Medulla oblongata (tissue), 1 donor: Measurements from ENCODE around the gene CYLD.

Source experiments
- DNase-seq: peaks from one replicate; pipeline ENCODE4 v3.0.0-alpha.2; 2015; ENCODE audit errors: extremely low spot score

CYLD gene

DNA sequence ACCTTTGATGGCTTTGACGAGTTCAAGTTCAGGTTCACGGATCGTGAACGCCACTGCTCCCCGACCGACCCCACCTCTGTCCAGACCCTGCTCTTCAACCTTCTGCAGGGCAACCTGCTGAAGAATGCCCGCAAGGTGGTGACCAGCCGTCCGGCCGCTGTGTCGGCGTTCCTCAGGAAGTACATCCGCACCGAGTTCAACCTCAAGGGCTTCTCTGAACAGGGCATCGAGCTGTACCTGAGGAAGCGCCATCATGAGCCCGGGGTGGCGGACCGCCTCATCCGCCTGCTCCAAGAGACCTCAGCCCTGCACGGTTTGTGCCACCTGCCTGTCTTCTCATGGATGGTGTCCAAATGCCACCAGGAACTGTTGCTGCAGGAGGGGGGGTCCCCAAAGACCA is 30.8 kb upstream of the CYLD start:
- DNase-seq, result no peak

- DNase-seq, result peak; percentile 69
These were observed 29.9 kb upstream of the CYLD start for GRCh38 chr16:50711862-50712559.

- no peak for DNase-seq
These were observed 29.4 kb upstream of the CYLD start for GRCh38 chr16:50712560-50712898.

GRCh38 chr16:50712956-50713355 is 28.9 kb upstream of the CYLD start:
- DNase-seq, result no peak

DNA sequence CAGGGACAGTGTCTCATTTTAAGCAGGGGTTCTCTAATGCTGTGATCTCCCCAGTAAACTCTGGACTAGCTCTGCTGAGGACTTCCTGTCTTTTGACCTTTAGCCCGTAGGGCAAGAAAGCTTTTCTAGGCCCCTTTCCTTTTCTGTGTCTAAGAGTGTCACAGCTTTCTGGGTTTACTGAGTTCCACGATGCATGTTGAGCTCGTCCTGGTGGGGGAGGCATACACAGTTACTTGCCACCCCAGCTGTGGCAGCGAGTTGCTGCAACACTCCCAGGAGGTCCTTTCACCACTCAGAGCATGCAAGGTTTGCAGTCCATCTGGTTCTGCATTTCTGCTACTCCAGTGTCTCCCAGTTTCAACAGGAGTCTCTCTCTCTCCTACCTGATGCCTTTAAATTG is 24.8 kb upstream of the CYLD start:
- DNase-seq, result no peak

DNA sequence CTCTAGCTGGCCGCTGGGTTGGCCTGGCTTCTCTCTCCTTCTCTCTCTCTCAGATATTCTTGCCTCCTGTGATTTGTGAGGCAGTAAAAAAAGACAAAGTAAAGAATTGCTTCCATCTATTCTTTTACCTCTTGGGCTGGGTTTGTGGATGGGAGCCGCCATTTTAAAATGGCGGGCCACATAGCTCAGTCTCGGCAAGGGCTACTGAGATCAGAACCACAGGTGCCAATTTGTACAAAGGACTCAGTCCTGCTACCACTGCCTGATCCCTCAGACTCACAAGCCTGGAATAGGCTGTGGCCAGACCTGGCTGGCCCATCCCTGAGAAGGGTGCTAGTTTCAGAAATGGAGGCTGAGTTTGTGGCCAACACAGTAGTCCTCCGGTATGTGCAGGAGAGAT is 24.4 kb upstream of the CYLD start:
- no peak for DNase-seq

GRCh38 chr16:50718061-50718760 is 23.7 kb upstream of the CYLD start:
- DNase-seq, result no peak

- no peak for DNase-seq
These were observed 23.0 kb upstream of the CYLD start for GRCh38 chr16:50718761-50719400.

DNA sequence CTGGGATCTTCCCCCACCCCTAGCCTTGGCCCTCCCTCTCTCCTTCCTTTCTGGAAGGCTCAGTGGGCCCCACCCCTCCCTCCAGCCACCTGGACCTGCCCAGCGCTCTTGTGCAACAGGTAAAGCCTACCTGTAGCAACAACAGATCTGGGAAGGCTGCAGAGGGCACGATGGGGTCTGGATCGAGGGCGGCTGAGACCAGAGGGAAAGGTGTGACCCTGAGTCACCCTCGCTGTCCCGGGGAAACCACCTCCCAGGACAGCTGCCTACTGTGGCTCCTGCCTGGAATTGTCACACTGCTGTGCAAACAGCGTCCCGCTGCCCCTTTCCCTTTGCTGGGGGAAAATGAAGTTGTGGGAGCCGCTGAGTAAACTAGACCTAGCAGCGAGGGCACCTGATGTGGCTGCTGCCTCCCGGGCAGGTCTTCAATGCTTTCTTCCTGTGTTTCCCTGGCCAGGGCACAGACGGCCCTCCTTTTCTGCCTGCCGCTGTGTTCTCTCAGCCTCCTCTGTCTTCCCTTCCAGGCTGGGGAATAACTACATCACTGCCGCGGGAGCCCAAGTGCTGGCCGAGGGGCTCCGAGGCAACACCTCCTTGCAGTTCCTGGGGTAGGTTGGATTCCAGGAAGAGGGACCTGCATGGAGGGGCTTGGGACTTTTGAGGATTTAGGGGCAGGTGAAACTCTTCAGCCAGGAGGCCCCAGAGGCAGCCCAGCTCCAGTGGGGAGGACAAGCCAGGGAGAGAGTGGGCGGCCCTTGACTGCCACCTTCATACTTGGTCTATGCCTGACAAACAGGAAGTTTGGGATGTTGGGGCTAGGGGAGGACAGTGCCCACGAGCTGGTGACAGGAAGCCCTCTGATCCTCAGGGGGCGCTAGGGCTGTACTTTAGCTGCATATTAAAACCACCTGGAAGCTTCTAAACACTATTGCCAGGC is 22.2 kb upstream of the CYLD start:
- no peak for DNase-seq

DNA sequence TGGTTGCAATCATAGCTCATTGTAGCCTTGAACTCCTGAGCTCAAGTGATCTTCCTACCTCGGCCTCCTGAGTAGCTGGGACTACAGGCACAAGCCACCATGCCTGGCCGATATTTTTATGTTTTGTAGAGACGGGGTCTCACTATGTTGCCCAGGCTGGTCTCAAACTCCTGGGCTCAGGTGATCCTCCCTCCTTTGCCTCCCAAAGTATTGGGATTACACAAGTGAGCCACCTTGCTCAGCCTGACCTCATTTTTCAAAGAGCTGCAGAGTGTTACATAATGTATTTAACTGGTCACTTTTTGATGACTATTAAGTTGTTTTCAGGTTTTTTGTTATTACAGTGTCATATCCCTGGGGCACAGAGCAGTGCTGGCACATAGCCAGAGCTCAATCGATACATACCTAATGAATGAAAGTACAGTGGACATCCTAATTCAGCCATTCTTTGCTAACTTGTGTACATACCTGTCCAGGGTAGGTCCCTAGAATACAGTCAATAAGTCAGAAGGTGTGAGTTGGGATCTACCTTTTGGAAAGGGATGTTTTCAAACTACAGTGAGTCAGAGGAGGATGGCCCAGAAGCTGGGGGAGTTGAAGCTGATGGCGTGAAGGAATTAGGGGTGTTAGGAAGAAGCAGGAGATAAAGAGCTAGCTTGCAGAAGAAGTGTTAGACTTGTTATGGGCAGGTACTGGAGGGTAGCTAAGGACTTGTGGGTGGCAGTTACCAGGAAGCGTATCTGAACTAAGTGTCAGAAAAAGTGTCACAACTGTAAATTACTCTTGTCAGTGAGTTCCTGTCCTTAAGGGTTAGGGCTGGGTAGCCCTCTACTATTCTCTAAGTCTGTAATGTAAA is 20.1 kb upstream of the CYLD start:
- DNase-seq, result no peak

- DNase-seq, result no peak
These were observed 19.5 kb upstream of the CYLD start for GRCh38 chr16:50722405-50722737.

DNA sequence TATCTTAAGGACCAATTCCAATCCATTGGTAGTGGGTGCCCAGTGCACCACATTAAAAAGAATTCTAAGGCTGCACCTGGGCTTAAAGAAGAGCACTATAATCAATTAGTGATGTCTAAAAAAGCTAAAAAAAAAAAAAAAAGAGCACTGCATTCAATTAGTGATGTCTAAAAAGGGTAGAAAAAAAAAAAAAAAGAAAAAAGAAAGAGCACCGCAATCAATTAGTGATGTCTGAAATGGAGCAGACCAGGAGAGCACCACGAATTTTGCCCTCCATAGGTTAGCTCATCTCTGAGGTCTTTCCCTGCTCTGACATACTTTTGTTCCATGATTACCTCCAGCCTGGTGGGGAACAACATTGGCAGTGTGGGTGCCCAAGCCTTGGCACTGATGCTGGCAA is 18.9 kb upstream of the CYLD start:
- no peak for DNase-seq

GRCh38 chr16:50724306-50724705 is 17.6 kb upstream of the CYLD start:
- no peak for DNase-seq

DNA sequence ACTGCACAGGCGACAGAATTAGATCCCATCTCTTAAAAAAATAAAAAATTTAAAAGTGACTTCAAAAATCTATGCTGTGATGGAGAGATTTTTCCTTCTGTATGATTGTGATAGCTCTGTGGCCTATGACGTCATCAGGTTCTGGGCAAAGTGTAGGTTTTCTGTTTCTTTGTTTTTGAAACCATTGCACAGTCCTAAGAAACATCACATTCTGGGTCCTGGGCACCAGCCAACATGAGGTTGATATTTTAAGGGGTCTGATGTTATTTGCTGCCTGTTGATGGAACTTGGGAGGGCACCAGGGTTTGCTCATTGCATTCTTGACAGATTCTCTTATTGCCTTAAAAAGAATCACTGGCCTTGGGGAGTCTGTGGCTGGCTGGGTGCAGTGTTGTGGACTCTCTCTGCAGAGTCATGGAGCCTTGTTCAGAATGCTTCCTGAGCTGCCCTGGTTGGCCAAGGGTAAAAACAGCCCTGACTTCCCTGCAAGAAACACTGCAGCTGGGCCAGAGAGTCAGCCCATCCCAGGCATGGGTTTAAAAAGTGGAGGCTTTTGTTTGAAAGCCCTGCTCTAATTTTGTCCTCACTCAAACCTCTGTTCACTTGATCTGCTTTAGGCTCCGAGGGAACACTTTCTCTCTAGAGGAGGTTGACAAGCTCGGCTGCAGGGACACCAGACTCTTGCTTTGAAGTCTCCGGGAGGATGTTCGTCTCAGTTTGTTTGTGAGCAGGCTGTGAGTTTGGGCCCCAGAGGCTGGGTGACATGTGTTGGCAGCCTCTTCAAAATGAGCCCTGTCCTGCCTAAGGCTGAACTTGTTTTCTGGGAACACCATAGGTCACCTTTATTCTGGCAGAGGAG is 10.5 kb upstream of the CYLD start:
- no peak for DNase-seq

DNA sequence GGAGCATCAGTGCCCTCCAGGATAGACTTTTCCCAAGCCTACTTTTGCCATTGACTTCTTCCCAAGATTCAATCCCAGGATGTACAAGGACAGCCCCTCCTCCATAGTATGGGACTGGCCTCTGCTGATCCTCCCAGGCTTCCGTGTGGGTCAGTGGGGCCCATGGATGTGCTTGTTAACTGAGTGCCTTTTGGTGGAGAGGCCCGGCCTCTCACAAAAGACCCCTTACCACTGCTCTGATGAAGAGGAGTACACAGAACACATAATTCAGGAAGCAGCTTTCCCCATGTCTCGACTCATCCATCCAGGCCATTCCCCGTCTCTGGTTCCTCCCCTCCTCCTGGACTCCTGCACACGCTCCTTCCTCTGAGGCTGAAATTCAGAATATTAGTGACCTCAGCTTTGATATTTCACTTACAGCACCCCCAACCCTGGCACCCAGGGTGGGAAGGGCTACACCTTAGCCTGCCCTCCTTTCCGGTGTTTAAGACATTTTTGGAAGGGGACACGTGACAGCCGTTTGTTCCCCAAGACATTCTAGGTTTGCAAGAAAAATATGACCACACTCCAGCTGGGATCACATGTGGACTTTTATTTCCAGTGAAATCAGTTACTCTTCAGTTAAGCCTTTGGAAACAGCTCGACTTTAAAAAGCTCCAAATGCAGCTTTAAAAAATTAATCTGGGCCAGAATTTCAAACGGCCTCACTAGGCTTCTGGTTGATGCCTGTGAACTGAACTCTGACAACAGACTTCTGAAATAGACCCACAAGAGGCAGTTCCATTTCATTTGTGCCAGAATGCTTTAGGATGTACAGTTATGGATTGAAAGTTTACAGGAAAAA is 9.7 kb upstream of the CYLD start:
- DNase-seq, result no peak

- DNase-seq, result no peak
These were observed 8.4 kb upstream of the CYLD start for GRCh38 chr16:50733468-50733867.

DNA sequence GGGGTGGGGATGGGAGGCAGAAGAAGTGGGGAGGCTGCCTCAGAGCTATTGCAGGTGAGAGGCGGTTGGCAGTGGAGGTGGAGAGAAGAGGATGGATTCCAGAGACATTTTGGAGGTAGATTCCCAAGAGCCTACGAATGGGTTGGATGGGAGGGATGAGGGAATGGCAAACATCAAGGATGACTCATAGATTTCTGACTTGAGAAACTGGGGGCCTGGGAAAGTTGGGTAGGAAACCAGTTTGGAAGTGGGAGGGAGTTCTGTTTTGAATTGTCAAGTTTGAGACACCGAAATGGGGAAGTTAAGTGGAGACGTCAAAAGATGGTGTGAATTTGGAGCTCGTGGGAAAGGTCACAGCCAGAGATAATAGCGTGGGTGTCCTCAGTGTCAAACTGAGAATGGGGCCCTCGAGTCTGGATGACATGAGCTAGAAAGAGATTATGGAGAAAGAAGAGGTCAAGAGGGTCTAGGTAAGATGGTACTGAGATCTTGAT is 6.2 kb upstream of the CYLD start:
- peak; percentile 14 for DNase-seq

DNA sequence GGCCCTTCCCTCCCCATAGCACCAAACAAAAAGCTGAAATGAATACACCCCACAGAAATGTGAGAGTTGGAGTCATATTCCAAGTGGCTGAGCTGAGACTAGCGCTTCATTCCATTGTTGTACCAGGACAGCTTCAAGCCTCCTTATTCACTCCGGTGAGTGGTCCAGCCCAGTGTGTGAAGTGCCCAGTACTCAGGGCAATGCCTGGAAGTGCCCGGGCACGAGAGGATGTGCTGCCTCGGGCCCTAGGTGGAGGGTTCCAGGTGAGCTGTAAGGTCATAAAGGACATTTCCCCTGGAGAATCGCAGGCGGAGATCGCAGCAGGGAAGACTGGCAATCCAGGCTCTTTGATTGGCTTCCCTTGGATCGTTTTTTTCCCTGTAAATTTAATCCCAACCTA is 5.4 kb upstream of the CYLD start:
- DNase-seq, result no peak

GRCh38 chr16:50737420-50737959 is 4.4 kb upstream of the CYLD start:
- no peak for DNase-seq
